GM18498 (cell line): ENCODE measurements around the gene RAPGEFL1.
A peak's percentile ranks its signal among the peaks of the same experiment; 100 is the strongest.
"Not testable (repeated sequence)": the region's sequence is repeated elsewhere in the genome, so short reads cannot be mapped to it uniquely, and the experiment has no call there.

ENCODE experiments used
- ATAC-seq: cut with Tn5 transposase; IDR thresholded peaks from one replicate; pipeline ENCODE4 v1.9.1; 2021; ENCODE audit warnings: mild to moderate bottlenecking, moderate library complexity; ENCODE audit not compliant: unreplicated experiment

Gene RAPGEFL1

DNA sequence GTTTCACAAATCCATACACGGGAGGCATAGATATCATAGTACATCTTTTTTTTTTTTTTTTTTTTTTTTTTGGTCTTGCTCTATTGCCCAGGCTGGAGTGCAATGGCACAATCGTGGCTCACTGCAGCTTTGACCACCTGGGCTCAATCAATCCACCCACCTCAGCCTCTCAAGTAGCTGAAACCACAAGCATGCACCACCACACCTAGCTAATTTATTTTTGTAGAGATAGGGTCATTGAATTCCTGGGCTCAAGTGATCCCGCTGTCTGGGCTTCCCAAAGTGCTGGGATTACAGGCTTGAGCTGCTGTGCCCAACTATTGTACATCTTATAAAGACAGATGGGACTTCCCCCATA lies 3.5 kb upstream of the RAPGEFL1 start:
- ATAC-seq, result no peak

DNA sequence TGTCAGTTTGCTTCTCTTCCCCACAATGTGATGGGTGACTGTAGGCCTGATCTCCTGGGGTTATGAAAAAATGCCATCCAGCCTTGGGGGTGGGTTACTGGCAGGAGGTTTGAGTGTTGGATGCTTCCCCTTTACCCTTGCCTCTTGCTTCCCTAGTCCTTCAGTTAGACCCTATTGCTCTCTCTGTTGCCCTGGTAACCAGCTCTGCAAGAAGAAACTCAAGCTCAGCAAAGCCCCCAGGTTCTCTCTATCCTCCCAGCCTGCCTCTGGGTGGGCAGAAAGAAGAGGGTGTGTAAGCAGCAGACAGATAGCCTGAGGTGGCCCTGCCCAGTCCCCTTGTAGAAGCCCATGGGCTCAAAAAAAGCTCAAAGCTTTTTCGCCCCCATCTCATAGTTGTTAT lies 2.8 kb upstream of the RAPGEFL1 start:
- ATAC-seq, result no peak

DNA sequence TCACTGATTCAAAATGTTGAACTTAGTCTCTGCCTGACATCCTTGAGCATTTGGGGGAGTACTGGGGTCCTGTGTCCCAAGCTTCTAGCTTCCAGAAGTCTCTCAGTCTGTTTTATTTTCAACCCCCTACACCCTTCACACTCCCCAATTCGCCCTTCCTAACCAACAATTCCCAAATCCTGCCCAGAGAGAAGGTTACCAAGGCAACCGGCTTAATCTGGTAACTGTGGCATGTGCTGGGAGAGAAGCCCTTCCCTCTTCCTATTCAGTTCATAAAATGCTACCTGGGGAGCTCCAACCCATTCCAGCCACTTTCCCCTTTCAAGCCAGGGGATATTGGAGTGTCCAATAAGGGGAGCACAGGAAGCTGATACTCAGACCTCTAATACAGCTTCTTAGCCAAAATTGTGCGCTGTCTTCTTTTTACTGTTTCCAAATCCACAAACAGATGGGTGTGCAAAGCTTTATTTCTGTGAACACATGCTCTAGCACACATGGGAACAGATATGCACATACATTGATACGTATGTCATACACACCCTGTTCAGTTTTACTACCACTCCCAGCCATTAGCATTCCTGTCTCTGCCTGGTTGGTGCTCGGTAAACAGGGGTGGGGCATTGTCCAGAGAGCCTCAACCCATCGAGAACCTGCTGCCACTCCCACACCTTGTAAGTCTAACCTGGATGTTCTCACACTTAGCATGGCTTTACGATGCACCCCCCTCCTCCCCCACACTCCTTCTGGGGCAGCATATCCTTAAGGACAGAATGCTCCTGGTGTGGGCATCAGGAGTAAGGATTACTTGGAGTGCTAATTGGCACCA lies 1.1 kb upstream of the RAPGEFL1 start:
- no peak for ATAC-seq

DNA sequence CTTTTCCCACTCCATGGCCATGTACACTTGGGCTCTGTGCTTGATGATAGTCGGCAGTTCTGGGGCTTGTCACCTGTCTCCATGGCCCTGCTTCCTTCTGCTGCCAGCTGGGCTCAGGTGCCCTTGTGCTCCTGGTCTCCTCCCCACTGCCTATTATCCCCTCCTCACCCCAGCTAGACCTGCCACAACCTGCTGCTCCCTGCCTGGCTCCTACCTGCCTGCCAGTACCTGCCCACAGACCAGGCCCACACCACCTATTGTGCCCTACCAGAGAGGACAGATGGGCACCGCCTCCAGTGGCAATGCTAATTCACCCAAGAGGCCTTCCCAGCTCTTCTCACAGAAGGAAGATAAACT lies 538 bp upstream of the RAPGEFL1 start:
- ATAC-seq, result no peak

DNA sequence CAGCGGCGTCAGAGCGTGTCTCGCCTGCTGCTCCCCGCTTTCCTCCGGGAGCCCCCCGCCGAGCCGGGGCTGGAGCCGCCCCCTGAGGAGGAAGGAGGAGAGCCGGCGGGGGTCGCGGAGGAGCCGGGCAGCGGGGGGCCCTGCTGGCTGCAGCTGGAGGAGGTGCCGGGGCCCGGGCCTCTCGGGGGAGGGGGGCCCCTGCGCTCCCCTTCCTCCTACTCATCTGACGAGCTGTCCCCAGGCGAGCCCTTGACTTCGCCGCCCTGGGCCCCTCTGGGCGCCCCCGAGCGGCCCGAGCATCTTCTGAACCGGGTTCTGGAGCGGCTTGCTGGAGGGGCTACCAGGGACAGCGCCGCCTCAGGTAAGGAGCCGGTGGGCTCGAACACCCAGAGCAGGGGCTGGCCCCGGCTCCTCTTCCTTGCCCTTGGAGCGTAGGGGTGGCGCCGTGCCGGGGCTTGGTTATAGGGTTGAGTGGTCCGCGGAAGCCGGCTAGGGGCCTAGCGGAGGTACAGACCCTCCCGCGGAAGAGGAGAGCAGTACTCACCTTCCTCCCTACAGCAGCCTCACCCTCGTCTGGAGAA lies 841 bp downstream of the RAPGEFL1 start:
- ATAC-seq, result no peak

DNA sequence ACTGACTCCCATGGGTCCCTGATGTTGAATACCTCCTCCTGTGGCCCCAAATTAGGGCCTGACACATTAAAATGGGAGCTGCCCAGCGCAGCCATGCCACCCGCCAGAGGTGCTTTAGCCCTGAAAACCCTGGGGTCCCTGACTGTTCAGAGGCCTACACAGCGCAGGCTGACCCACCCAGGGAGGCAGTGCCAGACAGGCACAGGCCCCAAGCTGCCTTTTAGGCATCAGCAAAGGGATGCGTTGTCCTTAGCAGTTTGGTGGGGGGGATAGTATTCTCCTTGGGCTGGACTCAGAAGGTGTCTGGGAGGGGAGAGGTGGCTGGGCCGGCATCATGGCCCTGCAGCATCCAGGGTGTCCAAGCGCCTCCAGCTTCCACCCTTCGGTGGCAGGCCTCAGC lies 1.4 kb downstream of the RAPGEFL1 start:
- ATAC-seq, result no peak

DNA sequence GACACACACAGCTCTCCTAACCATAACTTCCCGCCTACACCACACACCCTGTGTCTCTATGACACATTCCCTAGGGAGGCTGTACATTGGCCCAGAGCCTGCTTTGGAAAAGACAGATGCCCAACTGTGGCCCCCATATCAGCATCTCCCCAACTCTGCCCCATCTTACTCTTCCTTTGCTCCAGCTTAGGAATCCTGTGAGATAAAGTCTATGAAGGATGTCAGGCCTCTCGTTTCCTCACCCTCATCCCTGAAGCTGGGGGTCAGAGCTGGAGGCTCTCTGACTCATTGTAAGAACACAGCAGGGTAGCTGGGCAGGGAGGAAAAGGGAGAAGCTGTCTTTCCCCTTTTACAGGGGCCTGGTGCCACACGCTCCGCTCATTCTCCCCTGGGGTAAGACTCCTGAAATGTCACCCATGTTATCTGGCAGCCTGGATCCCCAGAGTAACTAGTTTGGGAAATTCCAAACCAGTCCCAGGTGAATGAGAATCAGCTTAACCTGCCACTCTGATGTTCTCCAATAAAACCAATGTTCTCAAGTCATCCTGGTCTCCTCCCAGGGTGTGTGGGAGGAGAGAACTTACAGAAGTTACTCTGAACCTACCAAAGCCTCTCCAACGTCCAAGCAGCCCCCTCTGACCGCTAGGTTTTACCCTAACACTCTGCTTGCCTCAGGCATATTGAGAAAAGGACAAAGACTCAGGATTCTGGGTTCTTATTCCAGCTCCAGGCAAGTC lies 2.8 kb downstream of the RAPGEFL1 start:
- ATAC-seq, result no peak

DNA sequence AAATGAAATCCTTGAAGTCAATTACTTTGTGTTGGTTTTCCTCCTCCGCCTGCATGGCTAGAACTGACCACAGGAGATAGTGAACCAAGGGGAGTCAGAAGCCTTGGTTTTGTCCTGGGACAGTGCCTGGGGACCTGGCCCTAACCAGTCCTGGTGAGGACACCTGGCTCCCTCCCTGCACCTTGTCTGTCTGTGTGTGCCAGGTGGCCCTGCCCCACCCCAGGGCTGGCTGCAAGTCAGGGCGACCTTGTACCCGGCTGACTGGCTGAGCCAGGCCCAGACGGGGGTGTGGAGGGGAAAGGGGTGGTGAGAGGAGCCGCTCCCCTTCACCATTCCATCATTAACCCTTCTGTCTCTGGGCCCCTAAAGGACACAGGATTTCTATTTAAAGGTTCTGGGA lies 3.4 kb downstream of the RAPGEFL1 start:
- no peak for ATAC-seq

DNA sequence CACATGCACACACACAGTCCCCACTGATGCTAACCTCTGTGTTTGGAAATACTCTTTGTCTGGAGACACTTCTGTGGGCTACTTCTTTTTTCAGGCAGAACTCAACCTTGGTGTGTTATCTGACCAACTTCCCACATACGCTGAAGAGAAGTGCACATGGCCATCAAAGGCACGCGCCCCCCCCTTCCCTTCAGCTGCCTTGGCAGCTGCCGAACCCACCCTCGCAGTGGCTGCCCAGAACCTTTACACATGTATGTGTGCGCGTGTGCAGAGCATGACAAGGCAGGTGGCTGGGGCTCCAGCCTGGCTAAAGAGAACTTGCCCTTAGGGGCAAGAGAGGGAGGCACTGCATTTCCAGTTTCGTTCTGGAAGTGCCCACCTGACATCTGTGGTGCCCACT lies 3.9 kb downstream of the RAPGEFL1 start:
- no peak for ATAC-seq

DNA sequence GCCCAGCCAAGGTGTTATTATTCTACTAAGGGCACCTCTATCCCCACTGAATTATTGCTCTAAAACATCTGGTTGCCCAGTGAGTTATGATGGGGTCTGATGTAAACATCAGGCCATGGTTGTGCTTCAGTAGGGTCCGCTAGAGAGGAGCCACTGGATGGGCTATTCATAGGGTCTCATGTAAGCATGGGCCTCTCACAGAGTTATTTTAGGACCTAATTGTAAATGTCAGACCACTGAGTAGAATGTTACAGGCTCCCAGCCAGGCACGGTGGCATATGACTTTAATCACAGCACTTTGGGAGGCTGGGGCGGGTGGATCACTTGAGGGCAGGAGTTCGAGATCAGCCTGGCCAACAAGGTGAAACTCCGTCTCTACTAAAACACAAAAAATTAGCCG lies 5.3 kb downstream of the RAPGEFL1 start:
- ATAC-seq, result no peak

DNA sequence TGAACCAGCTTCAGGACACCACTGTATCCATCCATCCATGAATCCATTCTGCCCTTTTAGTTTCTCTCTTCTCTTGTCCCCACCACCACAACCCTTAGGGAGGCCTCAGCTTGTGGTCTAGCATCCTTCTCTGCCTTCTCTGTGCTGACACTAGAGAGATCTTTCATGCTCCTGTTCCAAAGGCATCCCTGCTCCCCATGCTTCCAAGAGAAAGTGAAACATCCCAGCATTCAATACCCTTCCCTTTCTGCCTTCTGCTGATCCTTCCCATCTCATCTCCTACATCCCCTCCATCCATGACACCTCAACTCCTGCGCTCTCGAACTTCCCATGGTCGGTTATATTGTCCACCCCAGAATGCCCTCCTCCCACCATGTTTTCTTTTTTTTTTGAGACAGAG lies 10.0 kb downstream of the RAPGEFL1 start:
- ATAC-seq, result no peak

DNA sequence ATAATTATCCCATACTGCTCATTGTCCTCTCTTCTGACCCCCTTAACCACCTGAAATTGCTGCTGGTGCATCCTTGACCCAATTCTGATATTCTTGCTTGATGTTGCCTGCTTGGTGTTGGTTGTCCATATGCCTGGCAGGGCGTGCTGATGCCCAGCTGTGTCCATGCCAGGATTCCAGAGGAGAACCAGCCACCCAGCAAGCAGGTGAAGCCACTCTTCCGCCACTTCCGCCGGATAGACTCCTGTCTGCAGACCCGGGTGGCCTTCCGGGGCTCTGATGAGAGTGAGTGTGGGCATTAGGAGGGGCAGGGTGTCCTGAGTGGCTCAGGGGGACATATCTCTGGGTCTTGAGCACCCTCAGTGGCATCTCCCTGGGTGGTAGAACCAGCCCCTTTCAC lies 11.4 kb downstream of the RAPGEFL1 start:
- no peak for ATAC-seq

DNA sequence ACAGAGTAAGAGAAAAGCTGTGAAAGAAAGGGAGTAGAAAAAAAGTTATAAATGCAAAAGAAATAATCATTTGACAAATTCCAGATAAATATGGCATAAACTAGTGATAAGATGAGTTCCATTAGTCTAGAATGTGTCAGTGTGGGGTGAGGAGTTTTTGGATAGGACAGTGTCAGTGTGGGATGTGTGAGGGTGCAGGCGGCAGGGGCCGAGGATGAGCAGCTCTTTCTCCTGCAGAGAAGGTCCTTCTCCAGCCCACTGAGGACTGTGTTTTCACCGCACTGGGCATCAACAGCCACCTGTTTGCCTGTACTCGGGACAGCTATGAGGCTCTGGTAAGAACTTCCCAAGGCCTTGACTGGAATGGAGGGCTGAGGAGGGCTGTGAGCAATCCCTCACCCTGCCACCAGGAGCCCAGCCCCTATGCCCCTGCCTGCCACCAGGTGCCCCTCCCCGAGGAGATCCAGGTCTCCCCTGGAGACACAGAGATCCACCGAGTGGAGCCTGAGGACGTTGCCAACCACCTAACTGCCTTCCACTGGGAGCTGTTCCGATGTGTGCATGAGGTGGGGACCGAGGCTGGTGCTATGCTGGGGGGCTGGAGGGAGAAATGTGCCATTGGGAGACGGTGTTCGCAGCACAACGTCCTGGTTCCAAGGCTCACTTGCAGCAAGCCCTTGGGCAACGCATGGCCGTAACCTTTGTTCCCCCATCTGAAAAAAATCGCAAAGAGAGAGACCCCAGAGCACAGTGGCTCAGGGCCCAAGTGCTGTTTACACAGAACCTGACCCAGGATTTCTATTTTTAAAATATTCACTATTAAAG lies 13.1 kb downstream of the RAPGEFL1 start:
- no peak for ATAC-seq

DNA sequence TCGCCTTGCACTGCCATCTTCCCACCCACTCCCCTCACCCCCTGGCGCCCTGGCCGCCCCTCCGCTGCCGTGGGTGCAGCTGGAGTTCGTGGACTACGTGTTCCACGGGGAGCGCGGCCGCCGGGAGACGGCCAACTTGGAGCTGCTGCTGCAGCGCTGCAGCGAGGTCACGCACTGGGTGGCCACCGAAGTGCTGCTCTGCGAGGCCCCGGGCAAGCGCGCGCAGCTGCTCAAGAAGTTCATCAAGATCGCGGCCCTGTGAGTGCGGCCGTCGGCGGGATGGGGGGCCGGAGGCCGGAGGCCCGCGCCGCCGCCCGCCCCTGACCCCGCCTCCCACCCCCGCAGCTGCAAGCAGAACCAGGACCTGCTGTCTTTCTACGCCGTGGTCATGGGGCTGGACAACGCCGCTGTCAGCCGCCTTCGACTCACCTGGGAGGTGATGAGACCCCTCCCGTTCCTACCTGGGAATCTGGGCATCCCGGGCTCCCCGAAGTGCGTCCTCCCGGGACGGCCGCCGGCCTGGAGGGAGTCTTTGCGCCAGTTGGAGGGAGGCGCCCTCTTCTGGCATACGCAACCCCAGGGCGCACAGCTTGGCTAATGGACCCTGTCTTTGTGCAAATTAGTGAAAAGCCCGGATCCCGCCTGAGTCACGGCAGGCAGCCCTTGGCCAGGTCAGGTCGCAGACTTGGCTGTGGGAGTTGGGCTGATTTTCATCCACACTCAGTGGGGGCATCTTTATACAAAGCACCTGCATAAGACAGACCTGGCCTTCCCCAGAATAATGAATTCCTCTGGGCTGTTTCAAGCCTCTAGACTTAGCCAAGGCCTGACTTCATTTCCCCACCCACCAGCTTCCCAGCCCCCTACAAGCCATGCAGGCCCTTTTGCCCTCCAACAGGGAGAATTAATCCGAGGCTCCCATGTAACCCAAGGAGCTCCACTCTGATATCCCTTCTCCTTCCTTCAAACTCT lies 14.3 kb downstream of the RAPGEFL1 start:
- ATAC-seq, result peak; percentile 65

DNA sequence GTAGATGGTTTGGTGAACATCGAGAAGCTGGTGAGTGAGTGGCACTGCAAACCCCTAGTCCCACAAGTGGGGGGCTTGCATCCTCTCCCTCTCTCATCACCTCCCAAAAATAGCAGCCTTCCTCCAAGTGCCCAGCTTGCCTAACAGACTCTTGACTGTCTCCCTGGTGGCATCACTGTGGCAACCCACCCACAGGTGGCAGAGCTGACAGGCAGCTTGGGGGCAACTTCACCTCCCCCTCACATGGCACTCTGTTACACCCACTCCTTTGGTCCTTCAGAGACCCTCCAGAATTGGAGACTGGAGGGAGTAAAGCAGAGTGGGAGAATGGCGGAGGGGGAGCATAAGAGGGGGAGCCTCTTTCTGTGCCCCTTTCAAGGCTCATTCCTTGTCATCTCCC lies 15.7 kb downstream of the RAPGEFL1 start:
- ATAC-seq, result no peak

DNA sequence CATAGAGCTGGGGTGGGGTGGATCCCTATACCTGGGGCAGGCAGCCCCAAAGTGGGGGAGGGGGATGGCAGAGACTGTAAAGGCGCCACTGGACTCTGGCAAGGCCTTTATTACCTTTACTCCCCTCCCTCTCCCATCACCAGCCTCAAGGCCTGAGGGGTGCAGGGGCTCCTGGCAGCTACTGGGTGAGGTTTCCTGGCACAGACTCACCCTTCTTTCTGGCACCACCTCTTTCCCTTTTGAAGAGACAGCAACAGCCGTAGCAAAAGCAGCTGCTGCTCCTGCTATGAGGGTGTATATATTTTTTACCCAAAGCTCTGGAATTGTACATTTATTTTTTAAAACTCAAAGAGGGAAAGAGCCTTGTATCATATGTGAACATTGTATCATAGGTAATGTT lies 17.6 kb downstream of the RAPGEFL1 start:
- ATAC-seq, result no peak

DNA sequence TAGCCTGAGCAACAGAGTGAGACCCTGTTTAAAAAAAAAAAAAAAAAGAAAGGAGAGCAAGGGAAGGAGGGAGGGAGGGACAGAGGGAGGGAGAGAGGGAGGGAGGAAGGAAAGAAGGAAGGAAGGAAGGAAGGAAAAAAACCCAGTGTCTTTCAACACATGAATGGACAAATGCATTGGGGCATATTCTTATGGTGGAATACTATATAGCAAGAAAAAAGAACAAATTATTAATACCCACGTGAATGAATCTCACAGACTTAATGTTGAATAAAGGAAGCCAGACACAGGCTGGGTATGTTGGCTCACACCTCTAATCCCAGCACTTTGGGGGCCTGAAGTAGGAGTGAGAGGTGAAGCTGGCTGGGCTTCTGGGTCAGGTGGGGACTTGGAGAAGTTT lies 20.3 kb downstream of the RAPGEFL1 start:
- ATAC-seq, result no peak

DNA sequence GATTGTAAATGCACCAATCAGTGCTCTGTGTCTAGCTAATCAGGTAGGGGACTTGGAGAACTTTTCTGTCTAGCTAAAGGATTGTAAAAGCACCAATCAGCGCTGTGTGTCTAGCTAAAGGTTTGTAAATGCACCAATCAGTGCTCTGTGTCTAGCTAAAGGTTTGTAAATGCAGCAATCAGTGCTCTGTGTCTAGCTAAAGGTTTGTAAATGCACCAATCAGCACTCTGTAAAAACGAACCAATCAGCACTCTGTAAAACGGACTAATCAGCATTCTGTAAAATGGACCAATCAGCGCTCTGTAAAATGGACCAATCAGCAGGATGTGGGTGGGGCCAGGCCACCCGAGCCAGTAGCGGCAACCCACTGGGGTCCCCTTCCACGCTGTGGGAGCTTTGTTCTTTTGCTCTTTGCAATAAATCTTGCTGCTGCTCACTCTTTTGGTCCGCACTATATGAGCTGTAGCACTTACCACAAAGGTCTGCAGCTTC lies 20.7 kb downstream of the RAPGEFL1 start:
- ATAC-seq, result not testable (repeated sequence)

DNA sequence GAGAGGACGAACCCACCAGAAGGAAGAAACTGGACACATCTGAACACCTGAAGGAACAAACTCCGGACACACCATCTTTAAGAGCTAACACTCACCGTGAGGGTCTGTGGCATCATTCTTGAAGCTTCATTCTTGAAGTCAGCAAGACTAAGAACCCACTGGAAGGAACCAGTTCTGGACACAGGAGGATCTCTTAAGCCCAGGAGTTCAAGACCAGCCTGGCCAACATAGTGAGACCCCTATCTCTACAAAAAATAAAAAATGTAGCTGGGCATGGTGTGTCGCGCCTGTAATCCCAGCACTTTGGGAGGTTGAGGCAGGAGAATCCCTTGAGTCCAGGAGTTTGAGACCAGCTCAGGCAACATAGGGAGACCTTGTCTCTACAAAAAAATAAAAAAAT lies 21.3 kb downstream of the RAPGEFL1 start:
- no peak for ATAC-seq

DNA sequence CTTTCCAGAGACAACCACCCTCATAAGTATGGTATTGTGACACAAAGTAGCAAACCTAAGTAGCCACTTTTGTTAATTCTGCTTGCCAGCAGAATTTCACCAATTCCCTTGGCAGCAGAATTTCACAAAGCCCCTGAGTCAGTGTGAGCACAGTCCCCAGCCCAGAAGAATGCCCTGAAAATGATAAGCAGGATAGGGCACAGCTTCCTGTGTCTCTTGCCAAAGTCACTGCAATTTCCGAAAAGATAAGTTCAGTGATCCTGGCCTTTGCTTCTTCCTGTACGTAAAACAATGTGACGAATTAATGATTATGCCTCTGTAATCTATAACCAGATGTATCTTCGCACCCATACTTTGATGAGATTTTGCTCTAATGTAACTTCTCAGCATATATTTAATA lies 25.9 kb downstream of the RAPGEFL1 start:
- no peak for ATAC-seq
